KOPT-K1 (cell line): Measurements from ENCODE around the gene ACO2.

Experiments used
- H3K27ac ChIP-seq: fragments of 200-600 bp; sonication (generic); 2 replicates; pipeline ENCODE4 v1.5.1; 2016; ENCODE audit warnings: antibody characterized with exemption, mild to moderate bottlenecking, low read depth, low read length; ENCODE audit not compliant: poor library complexity, severe bottlenecking
- H3K36me3 ChIP-seq: fragments of 200-600 bp; sonication (generic); 2 replicates; pipeline ENCODE4 v1.5.1; 2017; ENCODE audit warnings: antibody characterized with exemption, mild to moderate bottlenecking, low read length, moderate library complexity; ENCODE audit not compliant: insufficient read depth
- H3K9me3 ChIP-seq: fragments of 200-600 bp; sonication (generic); 2 replicates; pipeline ENCODE4 v1.5.1; 2017; ENCODE audit warnings: antibody characterized with exemption, low read length, mild to moderate bottlenecking; ENCODE audit not compliant: insufficient read depth, poor library complexity, severe bottlenecking

ACO2 gene

DNA sequence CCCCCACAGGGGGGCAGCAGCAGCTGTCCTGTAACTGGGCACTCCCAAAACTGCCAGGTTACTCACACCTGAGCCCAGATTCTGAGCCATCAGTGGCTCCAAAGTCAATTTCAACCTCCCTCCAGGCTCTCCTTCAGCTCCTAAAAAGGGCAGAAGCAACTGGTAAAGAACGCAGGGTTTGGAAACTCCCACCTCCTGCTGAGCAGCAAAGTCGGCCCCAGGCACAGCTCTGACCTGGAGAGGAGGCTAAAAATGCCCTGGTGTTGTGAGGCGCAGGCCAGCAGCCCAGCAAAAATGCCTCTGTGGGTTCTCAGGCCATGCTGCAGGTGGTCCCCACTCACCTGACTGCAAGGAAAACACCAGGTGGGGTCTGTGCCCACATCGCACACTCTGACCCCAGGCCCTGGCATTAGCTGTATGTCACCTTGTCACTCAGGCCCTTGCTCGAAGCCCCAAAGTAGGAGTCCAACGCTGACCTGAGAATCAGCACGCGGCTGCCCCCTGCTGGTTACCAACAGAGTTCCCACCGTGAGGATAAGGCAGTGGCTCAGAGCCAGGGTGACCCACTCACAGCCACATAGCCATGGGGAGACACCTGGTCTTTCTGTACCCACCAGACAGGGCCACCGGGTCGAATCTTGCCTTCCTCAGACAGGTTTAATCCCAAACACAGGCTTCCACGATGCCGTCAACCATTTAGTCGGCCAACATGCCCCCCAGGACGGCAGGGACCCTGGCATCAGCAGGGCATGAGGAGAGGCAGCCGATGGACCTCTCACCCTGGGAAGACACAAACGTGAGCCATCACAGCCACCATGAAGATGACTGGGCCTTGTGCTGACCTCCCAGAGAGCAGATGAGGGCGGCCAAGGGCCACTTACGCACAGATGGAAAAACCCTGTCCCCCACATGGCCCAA is 64.2 kb downstream of the ACO2 start:
- no peak overlapping the region for H3K27ac ChIP-seq

DNA sequence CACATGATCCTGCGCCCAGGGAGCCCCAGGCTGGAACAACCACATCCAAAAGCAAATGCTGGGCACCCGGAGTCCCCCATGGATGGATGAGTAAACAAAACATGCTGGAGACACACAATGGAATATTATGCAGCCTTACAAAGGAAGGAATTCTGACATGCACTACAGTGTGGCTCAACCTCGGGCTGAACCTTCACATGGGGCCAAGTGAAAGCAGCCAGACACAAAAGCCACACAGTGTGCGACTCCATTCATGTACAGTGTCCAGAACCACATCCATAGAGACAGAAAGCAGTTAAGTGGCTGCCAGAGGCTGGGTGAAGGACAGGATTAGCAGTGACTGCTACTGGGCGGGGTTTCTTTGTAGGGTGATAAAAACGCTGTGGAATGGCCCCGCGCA is 65.3 kb downstream of the ACO2 start:
- peaks cover 82% of the 10 kb centered on the region for H3K36me3 ChIP-seq
- H3K9me3 ChIP-seq, result no peaks in the 10 kb centered on the region
- no peak overlapping the region for H3K27ac ChIP-seq

More for the DNA sequence above, 64.2 kb downstream of the ACO2 start:
- Histone ChIP-seq H3K9me3 (no peaks in the 10 kb centered on the region), H3K36me3 (peaks cover 82% of the 10 kb centered on the region)

DNA sequence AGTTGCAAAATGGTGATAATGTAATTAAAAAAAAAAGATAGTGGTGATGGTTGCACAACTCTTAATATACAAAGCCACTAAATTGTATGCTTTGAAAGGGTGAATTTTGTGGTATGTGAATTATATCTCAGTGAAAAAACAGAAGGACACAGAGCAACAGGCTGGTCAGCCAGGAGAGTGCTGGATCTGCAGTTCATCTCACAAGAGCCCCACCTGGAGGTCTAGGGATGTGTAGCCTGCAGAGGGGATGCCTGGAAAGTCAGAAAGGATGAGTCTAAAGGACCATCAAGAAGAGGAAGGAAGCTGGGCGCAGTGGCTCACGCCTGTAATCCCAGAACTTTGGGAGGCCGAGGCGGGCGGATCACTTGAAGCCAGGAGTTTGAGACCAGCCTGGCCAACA is 66.3 kb downstream of the ACO2 start:
- Histone ChIP-seq H3K36me3 (peaks cover 83% of the 10 kb centered on the region), H3K9me3 (no peaks in the 10 kb centered on the region), H3K27ac (no peak overlapping the region)

DNA sequence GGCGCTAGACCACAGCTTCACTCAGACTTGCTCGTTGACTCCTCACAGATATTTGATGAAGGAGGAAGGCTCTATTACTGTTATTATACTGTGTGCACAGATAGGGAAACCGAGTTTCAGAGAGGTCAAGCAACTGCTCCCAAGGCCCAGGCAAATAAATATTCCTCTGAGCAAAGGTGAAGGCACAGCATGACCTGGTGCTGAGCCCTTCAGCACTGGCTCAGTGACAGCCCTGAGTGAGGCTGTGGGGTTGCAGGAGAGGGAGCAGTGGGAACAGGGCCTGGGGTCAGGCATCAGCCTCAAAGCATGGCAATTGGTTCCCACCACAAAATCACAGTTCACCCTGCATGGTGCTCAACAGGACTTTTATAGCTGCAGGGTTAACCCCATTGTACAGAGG is 68.3 kb downstream of the ACO2 start:
- no peaks in the 10 kb centered on the region for H3K9me3 ChIP-seq
- peaks cover 81% of the 10 kb centered on the region for H3K36me3 ChIP-seq
- H3K27ac ChIP-seq, result no peak overlapping the region

DNA sequence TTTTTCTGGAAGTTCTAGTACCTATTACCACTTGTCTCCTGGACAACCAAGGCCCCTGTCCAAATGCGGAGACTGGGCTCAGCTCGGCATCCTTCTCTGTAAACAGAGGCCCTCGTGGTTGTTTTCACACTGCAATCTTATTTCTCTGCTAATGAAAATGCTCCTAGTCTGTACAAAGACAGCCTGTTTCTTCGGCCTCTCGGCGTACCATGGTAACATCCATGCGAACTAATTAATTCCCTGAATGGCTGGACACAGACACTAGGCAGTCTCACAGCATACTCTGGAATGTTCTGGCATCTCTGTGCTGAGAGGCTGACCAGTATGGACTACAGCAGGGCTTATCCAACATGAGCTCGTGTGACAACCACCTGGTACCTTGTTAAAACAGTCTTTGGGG is 69.7 kb downstream of the ACO2 start:
- no peak overlapping the region for H3K27ac ChIP-seq
- H3K36me3 ChIP-seq, result peaks cover 75% of the 10 kb centered on the region
- no peaks in the 10 kb centered on the region for H3K9me3 ChIP-seq

DNA sequence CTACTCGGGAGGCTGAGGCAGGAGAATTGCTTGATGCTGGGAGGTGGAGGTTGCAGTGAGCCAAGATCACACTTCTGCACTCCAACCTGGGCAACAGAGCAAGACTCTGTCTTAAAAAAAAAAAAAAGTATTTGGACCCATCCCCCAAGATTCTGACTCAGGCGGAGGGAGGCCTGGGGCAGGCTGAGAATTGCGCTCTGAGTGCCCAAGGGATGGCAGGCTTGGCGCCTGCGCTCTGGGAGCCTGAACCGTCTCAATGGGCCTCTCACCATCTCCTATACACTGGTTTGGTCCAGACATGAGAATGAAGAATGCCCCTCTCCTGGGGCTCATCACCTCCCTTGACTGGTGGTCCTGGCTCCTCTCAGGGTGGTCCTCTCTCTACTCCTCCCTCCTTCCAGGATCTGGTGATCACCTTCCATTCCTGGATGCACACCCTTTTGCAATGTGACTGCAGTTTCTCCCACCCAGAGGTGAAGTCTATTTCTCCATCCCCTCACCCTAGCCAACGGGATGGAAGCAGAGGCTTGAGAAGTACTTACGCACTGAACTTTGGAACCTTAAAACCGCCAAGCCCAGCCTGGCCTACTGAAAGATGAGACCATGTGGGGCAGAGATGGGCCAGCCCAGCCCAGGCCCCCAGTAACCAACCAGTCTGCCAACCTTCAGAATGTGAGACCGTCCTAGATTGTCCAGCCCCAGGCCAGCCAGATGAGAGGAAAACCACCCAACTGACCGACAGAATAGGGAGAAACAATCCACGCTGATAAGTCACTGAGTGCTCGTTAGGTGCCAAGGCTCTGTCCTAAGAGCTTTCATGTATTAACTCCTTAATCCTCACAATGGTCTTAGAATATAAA is 70.5 kb downstream of the ACO2 start:
- Histone ChIP-seq H3K9me3 (no peaks in the 10 kb centered on the region), H3K36me3 (peaks cover 67% of the 10 kb centered on the region), H3K27ac (no peak overlapping the region)

DNA sequence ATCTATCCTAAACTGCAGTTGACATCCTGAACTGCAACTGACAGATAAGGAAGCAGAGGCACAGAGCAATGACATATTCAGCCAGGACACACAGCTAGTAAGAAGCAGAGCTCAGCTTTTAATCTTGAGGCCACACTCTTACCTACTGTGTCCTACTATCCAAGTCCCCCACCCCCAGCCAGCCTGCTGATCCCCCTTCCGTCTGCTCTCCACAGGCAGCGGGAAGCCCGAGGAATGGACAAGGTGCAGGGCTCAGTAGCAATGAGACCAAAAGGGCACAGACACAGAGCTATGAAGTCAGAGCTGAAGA is 71.0 kb downstream of the ACO2 start:
- Histone ChIP-seq H3K27ac (no peak overlapping the region), H3K9me3 (no peaks in the 10 kb centered on the region), H3K36me3 (peaks cover 61% of the 10 kb centered on the region)

DNA sequence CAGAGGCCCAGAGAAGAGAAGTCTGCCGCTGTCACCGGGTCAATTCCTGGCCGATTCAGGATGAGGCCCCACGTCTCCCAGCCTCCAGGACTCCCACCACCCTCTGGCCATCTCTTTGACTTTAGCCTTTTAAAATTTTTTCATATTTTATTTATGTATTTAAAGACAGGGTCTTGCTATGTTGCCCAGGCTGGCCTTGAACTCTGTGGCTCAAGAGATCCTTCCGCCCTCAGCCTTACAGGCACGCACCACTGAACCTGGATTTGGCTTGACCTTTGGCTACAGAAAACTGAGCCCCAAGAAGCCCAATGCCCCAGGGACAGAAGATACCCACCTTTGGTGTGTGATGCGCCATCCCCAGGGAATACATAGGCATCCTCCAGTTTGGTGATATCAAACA is 71.4 kb downstream of the ACO2 start:
- H3K36me3 ChIP-seq, result peaks cover 57% of the 10 kb centered on the region

DNA sequence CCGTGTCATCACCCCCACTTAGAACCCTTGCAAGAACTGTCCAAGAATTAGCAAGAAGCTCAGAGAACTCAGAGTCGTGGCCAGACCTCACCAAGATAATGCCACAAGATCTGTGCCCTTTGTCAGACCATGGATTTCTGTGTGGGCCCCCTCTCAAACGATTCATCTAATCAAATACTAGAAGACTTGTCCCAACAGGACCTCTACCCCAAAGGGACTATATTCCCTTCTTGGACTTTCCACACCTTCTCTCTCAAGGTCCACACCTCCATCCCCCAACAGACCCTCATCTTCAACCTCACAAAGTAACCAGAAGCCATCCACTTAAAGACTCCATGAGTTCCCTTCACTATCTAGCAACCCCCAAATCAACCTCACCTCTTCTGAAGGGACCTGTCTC is 72.6 kb downstream of the ACO2 start:
- peaks cover 56% of the 10 kb centered on the region for H3K36me3 ChIP-seq
- H3K9me3 ChIP-seq, result no peaks in the 10 kb centered on the region
- H3K27ac ChIP-seq, result no peak overlapping the region

More for the DNA sequence above, 71.4 kb downstream of the ACO2 start:
- Histone ChIP-seq H3K9me3 (no peaks in the 10 kb centered on the region), H3K27ac (no peak overlapping the region)

DNA sequence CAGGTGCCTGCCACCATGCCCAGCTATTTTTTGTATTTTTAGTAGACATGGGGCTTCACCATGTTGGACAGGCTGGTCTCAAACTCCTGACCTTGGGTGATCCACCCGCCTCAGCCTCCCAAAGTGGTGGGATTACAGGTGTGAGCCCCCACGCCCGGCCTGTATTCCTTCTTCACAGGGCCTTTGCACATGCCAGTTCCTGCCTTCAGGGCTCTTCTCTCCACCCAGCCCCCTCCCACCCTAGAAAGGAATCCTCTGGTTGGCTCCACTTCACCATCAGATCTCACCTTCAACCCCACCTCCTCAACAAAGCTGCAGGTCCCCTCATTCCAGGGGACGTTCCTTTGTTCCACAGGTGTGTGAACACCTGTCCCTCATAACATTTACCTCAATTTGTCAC is 73.3 kb downstream of the ACO2 start:
- H3K27ac ChIP-seq, result no peak overlapping the region
- H3K9me3 ChIP-seq, result no peaks in the 10 kb centered on the region
- peaks cover 53% of the 10 kb centered on the region for H3K36me3 ChIP-seq

DNA sequence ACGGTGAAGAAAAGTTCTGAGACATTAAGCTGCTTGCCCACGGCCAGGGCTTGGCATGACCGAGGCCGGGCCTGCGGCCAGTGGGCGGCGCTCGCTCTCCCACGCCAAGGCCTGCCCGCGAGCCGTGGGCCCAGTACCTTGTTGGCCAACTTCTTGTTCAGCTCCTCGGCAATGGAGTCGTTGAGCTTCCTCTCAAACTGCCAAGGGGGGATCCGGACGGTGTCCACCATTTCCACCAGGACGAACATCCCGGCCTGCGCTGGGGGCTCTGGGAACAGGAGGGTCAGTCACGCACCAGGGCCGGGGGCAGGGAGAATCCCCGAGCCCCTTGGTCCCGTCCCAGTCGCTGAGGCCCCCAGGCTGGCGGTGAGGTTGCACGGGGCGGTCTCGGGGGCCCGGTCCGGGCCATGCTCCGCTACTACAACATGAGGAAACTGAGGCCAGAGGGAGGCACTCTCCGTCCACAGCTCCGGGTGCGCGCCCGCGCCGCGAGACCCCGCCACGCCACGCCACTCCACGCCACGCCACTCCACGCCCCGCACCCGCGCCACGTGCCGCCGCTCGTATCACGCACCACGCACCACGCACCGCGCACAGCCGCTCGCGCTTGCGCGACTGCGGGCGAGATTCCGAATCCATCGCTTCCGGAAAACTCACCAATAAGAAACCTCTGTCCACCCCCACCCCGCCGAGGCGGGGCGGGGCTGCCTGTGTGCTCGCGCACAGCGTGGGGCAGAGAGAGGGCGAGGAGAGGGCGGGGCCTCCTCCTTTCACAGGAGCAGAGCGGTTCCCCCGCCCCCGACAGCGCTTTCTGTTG is 75.1 kb downstream of the ACO2 start, which contains the start of gene POLR3H:
Gene POLR3H, minus strand, starts transcription at position 617 of the 817 bp plus-strand sequence. Its CDS starts 369 bp downstream, at position 248.
- peak within 1 kb of the TSS; percentile 64 for H3K27ac ChIP-seq
- H3K36me3 ChIP-seq, result peaks cover 37% of the 10 kb centered on the region
- no peaks in the 10 kb centered on the region for H3K9me3 ChIP-seq

DNA sequence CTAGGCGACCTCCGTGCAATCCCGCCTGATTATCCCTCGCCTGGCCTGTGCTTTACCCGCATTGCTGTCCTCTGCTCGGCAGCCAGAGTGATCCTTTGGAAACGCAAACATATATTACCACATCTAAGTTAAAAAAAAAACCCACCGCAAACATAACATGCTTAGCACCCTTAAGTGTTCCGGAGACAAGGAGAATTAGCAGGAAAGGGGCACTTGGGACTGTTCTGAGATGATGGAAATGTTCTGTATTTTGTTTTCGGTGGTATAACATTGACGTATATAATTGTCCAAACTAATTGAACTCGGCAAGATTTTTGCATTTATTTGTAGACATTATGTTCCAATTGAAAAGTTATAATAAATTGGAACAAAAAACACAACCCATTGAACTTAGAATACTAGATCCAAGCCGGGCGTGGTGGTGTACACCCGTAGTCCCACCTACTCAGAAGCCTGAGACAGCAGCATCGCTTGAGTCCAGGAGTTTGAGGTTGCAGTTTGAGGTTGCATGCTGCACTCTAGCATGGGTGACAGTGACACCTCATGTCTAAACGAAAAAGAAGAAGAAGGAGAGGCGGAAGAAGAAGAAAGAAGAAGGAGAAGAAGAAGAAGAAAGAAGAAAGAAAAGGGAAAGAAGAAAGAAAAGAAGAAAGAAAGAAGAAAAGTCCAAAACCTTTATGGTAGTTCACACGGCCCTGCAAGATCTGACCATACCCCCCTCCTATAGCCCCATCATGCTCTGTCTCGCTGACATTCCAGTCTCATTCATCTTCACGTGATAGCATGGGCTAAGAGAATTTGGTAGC is 76.0 kb downstream of the ACO2 start:
- Histone ChIP-seq H3K9me3 (no peaks in the 10 kb centered on the region), H3K36me3 (peaks cover 29% of the 10 kb centered on the region), H3K27ac (peak overlapping the region; percentile 64)

DNA sequence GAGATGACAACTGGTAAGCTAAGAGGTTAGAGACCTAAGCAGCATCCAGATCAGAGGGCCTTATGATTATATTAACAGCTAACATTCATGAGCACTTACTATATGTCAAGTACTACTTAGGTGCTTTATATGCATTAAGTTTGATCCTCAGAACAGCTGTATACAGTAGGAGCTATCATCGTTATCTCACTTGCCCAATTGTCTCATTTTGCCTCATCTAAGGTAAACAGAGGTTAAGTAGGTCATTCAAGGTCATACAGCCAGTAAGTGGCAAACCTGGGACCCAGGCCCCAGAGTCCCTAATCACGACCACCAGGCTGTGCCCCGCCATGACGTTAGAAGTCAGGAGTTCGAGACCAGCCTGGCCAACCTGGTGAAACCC is 79.9 kb downstream of the ACO2 start:
- H3K27ac ChIP-seq, result no peak overlapping the region
- no peaks in the 10 kb centered on the region for H3K36me3 ChIP-seq
- no peaks in the 10 kb centered on the region for H3K9me3 ChIP-seq

DNA sequence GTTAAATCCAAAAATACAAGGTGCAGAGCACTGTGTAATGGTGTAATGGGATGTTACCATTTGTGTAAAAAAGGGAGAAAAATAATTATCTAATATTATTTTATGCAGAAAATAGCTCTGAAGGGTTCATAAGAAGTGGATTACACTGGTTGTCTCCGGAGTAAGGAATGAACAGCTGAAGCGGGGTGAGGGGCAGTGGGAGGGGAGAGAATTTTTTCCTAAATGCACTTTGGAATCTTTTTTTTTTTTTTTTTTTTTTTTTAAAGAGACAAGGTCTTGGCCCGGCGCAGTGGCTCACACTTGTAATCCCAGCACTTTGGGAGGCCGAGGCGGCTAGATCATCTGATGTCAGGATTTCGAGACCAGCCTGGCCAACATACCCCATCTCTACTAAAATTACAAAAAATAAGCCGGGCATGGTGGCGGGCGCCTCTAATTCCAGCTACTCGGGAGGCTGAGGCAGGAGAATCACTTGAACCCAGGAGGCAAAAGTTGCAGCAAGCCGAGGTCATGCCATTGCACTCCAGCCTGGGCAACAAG is 82.1 kb downstream of the ACO2 start:
- Histone ChIP-seq H3K36me3 (no peaks in the 10 kb centered on the region), H3K9me3 (no peaks in the 10 kb centered on the region), H3K27ac (no peak overlapping the region)
